ENCODE results near the gene DENND4A.

DNA sequence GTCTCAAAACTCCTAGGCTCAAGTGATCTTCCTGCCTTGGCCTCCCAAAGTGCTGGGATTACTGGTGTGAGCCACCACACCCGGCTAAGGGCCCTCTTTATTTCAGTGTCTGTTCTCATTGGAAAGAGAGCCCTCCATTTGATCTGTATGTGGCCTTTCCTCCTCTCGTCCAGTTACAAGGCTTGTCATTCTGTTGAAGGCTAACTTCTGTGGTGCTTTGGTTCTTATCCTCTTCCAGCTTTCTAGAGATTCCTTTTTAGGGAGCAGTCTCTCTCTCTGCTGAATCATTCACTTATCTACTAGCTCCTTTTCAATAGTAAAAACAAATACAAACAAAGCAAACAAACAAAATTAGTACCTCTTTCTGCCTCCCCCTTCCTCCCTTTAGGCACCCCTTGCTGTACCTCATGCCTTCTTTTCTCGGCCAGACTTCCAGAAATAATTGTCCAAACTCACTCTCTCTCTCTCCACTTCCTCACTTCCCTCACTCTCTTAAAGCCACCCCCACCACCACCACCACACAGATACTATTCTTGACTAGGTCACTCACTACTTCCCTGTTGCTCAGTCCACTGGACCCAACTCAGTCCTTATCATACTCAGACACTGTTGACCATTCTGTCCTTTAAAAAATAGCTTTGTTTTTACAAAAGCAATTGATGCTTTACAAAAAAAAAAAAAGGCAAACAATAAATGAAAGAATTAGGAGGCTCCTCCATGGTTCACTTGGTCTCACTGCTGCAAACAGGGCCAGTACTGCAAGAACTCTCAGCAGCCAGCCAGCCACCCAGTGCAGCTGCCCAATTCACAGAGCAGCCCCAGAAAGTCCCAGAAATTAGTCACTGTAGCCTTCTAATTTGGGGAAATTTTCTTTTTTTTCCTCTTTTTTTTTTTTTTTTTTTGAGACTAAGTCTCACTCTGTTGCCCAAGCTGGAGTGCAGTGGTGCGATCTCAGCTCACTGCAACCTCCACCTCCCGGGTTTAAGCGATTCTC, 45.5 kb upstream of the DENND4A start:
- TF ChIP-seq, protein P1, sequence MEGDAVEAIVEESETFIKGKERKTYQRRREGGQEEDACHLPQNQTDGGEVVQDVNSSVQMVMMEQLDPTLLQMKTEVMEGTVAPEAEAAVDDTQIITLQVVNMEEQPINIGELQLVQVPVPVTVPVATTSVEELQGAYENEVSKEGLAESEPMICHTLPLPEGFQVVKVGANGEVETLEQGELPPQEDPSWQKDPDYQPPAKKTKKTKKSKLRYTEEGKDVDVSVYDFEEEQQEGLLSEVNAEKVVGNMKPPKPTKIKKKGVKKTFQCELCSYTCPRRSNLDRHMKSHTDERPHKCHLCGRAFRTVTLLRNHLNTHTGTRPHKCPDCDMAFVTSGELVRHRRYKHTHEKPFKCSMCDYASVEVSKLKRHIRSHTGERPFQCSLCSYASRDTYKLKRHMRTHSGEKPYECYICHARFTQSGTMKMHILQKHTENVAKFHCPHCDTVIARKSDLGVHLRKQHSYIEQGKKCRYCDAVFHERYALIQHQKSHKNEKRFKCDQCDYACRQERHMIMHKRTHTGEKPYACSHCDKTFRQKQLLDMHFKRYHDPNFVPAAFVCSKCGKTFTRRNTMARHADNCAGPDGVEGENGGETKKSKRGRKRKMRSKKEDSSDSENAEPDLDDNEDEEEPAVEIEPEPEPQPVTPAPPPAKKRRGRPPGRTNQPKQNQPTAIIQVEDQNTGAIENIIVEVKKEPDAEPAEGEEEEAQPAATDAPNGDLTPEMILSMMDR (IDR thresholded peaks at IDR 0.05; ENCODE audit: insufficient read depth, low read depth, low read length) = no peak
- no peak for TF ChIP-seq EZH2 (IDR thresholded peaks at IDR 0.05; ENCODE audit: insufficient read depth, low read length)
